RWPE1 (cell line): ENCODE measurements around the gene SMARCC1.
"Not testable (repeated sequence)": the region's sequence is repeated elsewhere in the genome, so short reads cannot be mapped to it uniquely, and the experiment has no call there.

Source experiments
- CTCF ChIA-PET: fragments of 350-600 bp; sonication (Branson Sonifier 250); formaldehyde crosslinking; extraction: SDS; loops from one replicate; lab custom pipeline; 2021; lab: Yijun Ruan, JAX
- POLR2A ChIA-PET: fragments of 400-600 bp; formaldehyde crosslinking; extraction: SDS; loops from one replicate; lab custom pipeline; 2020; ENCODE audit warnings: antibody characterized with exemption; ENCODE audit not compliant: low non-redundant PET; lab: Yijun Ruan, JAX
- DNase-seq: peaks from one replicate; pipeline ENCODE4 v3.0.0; 2012; ENCODE audit warnings: low spot score
- H3K27ac ChIP-seq: fragments of 450-650 bp; 2 replicates; pipeline ENCODE4 v1.5.1; 2017
- TF ChIP-seq, protein P1 (sequence below): fragments of 450-650 bp; conservative IDR thresholded peaks from 2 replicates; pipeline ENCODE4 v1.5.1; 2017; ENCODE audit warnings: low read depth, mild to moderate bottlenecking

SMARCC1 gene

DNA sequence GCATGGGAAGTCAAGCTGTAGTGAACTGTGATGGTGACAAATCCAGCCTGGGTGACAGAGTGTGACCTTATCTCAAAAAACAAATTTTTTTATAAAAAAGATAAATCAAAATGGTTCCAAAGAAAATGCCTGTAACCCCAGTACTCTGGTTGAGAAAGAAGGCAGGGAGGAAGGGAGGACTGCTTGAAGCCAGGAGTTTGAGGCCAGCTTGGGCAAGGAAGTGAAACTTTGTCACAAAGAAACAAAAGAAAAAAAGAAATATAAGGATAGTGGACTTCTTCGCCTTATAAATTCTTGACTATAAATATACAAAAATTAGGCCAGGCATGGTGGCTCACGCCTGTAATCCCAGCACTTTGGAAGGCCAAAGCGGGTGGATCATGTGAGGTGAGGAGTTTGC lies 34.1 kb downstream of the SMARCC1 start:
- POLR2A ChIA-PET: no interaction called here
- CTCF ChIA-PET: interaction anchor here (0.7 kb wide), 1 partner anchor 24 kb away, joined by 3 read pairs; no protein-coding TSS in a partner anchor
- DNase-seq: no peak
- TF ChIP-seq, protein P1, sequence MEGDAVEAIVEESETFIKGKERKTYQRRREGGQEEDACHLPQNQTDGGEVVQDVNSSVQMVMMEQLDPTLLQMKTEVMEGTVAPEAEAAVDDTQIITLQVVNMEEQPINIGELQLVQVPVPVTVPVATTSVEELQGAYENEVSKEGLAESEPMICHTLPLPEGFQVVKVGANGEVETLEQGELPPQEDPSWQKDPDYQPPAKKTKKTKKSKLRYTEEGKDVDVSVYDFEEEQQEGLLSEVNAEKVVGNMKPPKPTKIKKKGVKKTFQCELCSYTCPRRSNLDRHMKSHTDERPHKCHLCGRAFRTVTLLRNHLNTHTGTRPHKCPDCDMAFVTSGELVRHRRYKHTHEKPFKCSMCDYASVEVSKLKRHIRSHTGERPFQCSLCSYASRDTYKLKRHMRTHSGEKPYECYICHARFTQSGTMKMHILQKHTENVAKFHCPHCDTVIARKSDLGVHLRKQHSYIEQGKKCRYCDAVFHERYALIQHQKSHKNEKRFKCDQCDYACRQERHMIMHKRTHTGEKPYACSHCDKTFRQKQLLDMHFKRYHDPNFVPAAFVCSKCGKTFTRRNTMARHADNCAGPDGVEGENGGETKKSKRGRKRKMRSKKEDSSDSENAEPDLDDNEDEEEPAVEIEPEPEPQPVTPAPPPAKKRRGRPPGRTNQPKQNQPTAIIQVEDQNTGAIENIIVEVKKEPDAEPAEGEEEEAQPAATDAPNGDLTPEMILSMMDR: no peak
- no peak overlapping the region for H3K27ac ChIP-seq

DNA sequence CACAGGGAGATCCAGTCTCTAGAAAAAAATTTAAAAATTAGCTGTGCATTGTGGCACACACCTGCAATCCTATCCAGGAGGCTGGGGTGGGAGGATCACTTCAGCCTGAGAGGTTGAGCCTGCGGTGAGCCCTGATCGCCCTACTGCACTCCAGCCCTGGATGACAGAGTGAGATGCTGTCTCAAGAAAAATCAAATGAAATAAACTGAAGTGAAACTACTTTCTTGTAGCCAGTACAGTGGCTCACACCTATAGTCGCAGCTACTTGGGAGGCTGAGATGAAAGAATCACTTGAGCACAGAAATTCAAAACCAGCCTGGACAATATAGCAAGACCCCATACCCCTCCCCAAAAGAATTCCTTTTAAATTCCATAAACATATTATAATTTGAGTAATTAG lies 35.4 kb downstream of the SMARCC1 start:
- ChIA-PET POLR2A (no interaction called here), CTCF (interaction anchor here (0.6 kb wide), 1 partner anchor 412 kb away, joined by 3 read pairs; no protein-coding TSS in a partner anchor)
- DNase-seq: no peak
- TF ChIP-seq, protein P1: no peak
- H3K27ac ChIP-seq: no peak overlapping the region

DNA sequence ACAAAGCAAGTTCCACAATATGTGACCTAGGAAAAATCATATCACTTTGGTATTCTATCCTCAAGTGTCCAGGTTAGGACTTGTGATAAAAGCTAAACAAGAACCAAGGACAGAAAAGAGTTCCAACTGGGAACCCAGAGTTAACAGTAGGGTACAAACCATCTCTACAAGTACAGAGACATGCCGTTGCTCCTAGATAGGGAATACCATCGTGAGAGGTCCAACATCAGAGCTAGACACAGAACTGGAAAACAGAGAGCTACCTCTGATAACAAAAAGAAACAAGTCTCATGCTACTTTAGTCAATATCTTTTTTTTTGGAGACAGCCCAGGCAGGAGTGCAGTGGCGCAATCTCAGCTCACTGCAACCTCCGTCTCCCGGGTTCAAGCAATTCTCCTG lies 37.8 kb downstream of the SMARCC1 start:
- TF ChIP-seq, protein P1: no peak
- no peak for DNase-seq
- ChIA-PET POLR2A (no interaction called here), CTCF (interaction anchor here (0.6 kb wide), 1 partner anchor 290 kb away, joined by 4 read pairs; no protein-coding TSS in a partner anchor)
- no peak overlapping the region for H3K27ac ChIP-seq

DNA sequence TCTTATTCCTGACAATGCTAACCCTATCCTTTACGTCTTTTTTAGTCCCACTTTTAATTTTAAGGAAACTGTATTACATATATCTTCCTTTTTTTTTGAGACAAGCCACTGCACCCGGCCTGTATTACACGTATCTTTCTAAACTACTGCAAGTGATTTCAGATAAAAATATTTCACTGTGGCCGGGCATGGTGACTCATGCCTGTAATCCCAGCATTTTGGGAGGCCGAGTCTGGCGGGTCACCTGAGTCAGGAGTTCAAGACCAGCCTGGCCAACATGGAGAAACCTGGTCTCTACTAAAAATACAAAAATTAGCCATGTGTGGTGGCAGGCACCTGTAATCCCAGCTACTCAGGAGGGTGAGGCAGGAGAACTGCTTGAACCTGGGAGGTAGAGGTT lies 38.3 kb downstream of the SMARCC1 start:
- POLR2A ChIA-PET, CTCF ChIA-PET, DNase-seq: not testable (repeated sequence)
- H3K27ac ChIP-seq: peak overlapping the region; percentile 37

DNA sequence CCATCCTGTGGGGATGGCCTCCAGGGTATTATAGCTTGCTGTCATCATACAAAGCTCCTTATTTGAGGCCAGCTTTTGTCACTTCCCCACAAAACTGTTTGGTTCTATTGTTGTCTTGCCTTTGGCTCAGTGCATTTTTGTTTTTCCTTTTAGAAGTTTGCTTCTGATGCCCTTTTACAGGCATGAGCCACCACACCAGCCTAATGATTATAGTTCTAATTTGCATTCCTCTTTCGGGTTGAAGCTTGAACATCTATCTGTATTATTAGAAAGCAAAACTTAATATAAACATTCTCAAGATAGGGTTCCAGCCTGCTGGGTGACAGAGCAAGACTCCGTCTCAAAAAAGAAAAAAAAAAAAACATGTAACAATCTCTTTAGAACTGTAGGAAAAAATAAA lies 39.8 kb downstream of the SMARCC1 start:
- ChIA-PET POLR2A (no interaction called here), CTCF (no interaction called here)
- DNase-seq: no peak
- TF ChIP-seq, protein P1: no peak
- no peak overlapping the region for H3K27ac ChIP-seq

DNA sequence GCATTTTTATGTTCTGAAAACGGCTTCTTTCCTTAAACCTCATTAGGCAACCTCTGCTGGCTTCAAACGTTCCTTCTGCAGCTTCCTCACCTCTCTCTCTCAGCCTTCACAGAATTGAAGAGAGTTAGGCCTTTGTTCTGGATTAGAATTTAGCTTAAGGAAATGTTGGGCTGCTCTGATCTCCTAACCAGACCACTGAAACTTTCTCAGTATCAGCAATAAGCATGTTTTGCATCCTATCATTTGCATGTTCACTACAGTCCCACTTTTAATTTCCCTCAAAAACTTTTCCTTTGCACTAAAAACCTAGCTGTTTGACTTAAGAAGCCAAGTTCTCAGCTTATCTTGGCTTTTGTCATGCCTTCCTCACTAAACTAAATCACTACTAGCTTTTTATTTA lies 49.5 kb downstream of the SMARCC1 start:
- CTCF ChIA-PET: no interaction called here
- TF ChIP-seq, protein P1: no peak
- POLR2A ChIA-PET: no interaction called here
- no peak overlapping the region for H3K27ac ChIP-seq
- no peak for DNase-seq

DNA sequence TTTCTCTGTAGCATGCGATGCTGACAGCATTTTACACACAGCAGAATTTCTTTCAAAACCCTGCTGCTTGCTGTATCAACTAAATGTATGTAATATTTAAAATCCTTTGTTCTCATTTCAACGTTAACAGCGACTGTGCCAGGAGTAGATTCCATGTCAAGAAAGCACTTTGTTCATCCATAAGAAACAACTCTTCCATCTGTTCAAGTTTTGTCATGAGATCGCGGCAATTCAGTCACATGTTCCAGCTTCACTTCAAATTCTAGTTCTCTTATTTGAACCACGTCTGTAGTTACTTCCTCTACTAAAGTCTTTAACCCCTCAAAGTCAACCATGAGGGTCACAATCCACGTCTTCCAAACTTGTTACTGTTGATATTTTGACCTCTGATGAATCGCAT lies 50.6 kb downstream of the SMARCC1 start:
- H3K27ac ChIP-seq: no peak overlapping the region
- TF ChIP-seq, protein P1: no peak
- ChIA-PET CTCF (no interaction called here), POLR2A (no interaction called here)
- DNase-seq: no peak
